ENCODE data around the gene SGTA. TPM values are rescaled to one million over a fixed set of nuclear protein-coding genes. Genes with fewer than 3 reads are reported as not detected.

The SGTA gene
- total and polyA plus RNA-seq, 2 of the 13 experiments (the other 11 are each of a cell fraction or from before 2014, with no cell fraction given): 43.9 to 47.4 TPM

DNA sequence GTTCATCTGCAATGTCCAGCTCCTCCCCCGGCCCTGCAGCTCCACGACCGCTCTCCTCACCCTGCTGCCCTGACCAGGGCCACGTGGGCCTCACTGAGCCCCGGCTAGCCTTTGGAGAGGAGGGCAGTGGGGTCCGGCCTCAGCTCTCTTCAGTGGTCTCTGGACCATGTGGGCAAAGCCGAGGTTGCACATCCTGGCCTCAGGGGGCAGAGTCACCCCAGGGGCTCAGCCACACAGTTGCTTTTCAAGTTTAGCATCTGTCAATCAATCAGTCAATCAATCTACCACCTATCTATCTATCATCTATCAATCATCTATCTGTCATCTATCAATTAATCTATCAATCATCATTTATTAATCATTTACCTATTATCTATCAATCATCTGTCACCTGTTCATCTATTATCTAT is 58.9 kb downstream of the SGTA start:
- Histone ChIP-seq H3K79me2 (ENCODE audit: insufficient read depth, low read length) (no peaks in the 10 kb centered on the region), H3K4me1 (ENCODE audit: insufficient read depth, low read length) (peaks cover 42% of the 10 kb centered on the region), H3K4me2 (ENCODE audit: low read depth, low read length) (peak overlapping the region; percentile 41), H2AFZ (ENCODE audit: low read length) (no peak overlapping the region), H3K4me3 (replicated peaks in 1 of 3; ENCODE audit: insufficient read depth in 1 of 3, low read depth in 2 of 3, low read length in 3 of 3) (peak overlapping the region in 1 of 3 experiments; percentile 29; a peak in 2 of 6 replicates), H3K9ac (ENCODE audit: insufficient read depth, low read depth, low read length) (no peak overlapping the region), H4K20me1 (ENCODE audit: insufficient read depth, low read length) (no peaks in the 10 kb centered on the region), H3K36me3 (replicated peaks in 1 of 2; ENCODE audit: control insufficient read depth in 1 of 2, insufficient read depth in 2 of 2, low read length in 2 of 2) (no peaks in the 10 kb centered on the region), H3K9me3 (ENCODE audit: low read length) (no peaks in the 10 kb centered on the region), H3K27ac (ENCODE audit: extremely low read length, insufficient read depth, low read length) (no peak overlapping the region), H3K27me3 (ENCODE audit: control insufficient read depth in 1 of 2, insufficient read depth in 2 of 2, low read length in 2 of 2) (peaks cover 25 to 67% of the 10 kb centered on the region in 2 experiments)
- no peak for FAIRE-seq
- CTCF ChIA-PET (ENCODE audit: low intra/inter-chr PET ratio, low total read pairs): no interaction called here
- peak; percentile 41 for ATAC-seq
- POLR2A ChIA-PET: interaction anchor here (1.3 to 2.0 kb wide), 2 partner anchors 21 to 76 kb away, joined by 5 to 7 read pairs; no protein-coding TSS in a partner anchor
- intact Hi-C loops (cut with micrococcal nuclease; ENCODE audit: unreplicated experiment) (no loop called here), in situ Hi-C loops (cut with HindIII; ENCODE audit: extremely low pct_ligation_motif_present, low pct_unique_long_range_greater_than_20kb) (no loop called here)
- no peak for DNase-seq (ENCODE audit: low spot score)
- BruUV-seq (replicated peaks): no TSS peak
- WGBS (ENCODE audit: low lambda C conversion rate): no CpG with 5 or more reads among the region's 7 CpGs
- TF ChIP-seq REL (CRISPR knock-in tag; conservative IDR thresholded peaks at IDR 0.05): no peak
- TF ChIP-seq ZNF768 (CRISPR knock-in tag; IDR thresholded peaks at IDR 0.05): peak; percentile 81; the same call in 1 of the 2 replicates
- TF ChIP-seq CTCF (CRISPR knock-in tag; IDR thresholded peaks at IDR 0.05): peak; percentile 19; the same call in 1 of the 2 replicates
- TF ChIP-seq NFKB2 (CRISPR knock-in tag; IDR thresholded peaks at IDR 0.05; ENCODE audit: borderline replicate concordance): peak; percentile 28; the same call in 1 of the 2 replicates
- peak; percentile 33 for TF ChIP-seq ZNF687 (CRISPR knock-in tag; IDR thresholded peaks at IDR 0.05)

Data from HepG2 (cell line).